Measurements from ENCODE around the gene APOC3.

The APOC3 gene

DNA sequence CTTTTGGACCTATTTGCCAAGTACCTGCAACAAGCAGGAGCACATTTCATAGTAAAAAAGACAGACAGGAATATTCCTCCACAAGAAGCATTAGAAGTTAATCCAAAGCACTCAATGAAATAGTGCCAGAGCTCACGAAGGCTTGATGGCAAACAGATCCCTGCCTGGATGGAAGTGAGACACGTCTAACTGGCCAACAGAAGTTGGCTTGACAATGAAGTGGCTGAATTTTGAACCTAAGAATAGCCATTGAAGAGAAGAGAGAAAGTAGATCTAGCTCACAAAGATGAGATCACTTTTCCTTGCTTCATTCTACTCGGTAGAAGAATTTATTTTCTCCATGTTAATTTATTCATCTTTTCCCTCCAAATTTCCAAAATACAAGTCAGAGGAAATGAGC, 38.4 kb downstream of the APOC3 start:
- in situ Hi-C loops (cut with HindIII; ENCODE audit: low sequenced_read_pairs): no loop called here

DNA sequence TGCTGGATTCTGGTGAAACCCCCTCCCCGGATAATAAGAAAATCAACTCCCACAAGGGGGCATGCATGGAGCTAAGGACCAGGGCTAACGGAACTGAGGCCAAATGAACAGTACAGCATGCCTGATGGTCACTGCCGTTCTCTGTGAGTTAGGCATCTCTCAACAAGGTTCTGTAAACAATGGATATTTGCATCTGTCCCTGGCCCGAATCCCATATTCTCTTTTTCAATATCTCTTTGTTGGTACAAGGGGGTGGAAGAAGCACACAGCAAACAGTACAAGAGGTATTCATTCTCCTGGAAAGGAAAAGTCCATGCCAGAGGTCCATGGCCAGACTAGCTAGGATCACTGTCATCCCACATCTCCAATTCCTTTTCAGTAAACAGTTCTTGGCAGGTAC, 39.9 kb downstream of the APOC3 start:
- in situ Hi-C loops (cut with HindIII; ENCODE audit: low sequenced_read_pairs): no loop called here

DNA sequence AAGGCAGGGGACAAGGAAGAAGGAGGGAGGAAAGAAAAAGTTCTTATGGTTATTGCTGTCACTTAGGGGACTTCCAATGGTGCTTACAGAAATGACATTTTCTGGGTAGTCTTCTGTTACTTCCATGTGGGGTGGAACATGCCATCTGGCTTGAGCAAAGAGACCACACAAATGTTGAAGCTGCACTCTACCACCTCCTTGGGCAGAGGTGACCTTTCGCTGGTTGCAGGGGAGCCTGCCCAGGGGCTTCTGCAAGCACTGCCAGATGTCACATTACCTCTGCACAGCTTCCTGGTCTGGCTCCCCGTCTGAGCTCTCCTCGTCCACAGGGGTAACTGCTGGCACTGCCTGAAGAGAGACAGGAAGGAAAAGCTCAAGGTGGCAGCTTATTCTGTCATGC, 40.3 kb downstream of the APOC3 start:
- in situ Hi-C loops (cut with HindIII; ENCODE audit: low sequenced_read_pairs): no loop called here

DNA sequence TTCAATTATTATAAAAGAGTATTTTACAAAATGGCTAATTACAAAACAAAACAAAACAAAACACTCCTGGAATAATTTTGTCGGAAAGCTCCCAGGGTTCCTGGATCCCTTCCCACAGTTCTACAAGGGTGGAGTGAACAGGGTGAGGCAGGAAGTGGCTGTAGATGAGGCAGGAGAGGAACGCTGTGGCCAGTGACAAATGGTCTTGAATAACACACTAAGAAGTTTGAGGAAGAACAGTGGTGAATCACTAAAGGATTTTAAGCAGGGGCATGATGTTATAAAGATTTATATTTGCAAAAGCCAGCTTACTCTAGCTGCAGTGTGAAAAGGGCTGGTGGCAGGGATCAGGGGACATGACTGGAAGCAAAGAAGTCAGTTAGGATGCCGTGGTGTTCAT, 41.5 kb downstream of the APOC3 start:
- in situ Hi-C loops (cut with HindIII; ENCODE audit: low sequenced_read_pairs): no loop called here

DNA sequence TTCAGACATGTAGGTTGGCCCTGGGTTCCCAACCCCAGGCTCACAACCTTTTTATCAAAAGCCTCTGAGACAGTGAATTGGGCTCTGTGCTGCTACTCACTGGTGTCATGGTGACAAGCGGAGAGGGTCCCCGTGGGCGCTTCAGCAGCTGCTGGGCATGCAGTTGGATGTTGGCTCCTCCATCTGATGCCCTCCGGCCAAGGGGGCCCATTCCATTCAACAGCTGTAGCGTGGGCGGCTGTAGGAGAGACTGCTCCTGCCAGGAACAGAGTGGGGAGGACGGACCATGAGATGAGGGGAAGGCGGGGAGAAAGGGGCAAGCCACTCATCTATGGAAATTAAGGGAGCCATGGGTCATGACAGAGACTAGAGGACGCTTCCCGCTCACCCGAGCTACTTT, 43.7 kb downstream of the APOC3 start:
- in situ Hi-C loops (cut with HindIII; ENCODE audit: low sequenced_read_pairs): no loop called here

DNA sequence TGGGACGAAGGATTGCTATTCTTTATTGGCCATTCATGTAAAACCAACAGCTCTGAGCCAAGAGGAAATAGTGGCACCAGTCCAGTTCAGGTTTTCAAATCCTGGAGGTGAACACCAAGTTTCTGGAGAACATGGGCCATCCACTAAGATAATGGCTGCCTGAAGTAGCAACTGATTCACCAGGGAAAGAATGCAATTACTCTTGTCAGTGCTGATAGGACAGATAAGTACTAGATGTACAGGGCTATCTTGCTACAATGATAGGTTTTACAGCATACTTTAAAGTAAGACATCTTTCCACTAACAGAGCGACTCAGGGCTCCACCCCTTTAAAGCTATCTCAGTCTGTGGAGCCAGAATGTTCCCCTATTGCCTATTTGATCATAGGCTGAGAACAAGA, 44.5 kb downstream of the APOC3 start:
- in situ Hi-C loops (cut with HindIII; ENCODE audit: low sequenced_read_pairs): no loop called here

DNA sequence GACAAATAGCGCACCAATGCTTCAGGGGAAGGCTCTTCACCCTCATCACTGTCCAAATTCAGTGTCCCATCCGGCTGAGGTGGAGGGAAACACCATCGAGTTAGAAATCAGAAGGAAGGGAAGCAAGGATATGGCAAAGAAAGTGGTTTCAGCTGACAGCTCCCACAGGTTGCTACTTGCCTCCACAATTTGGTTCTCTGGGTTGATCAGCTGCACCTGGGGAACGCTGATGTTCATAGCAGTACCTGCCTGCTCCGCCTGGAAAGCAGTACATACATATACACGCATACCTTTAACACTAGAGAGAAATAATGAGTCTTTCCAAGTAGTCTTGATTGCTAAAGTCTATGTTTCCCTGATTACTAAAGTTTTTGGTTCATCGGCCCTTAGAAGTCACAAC, 45.5 kb downstream of the APOC3 start:
- in situ Hi-C loops (cut with HindIII; ENCODE audit: low sequenced_read_pairs): no loop called here

DNA sequence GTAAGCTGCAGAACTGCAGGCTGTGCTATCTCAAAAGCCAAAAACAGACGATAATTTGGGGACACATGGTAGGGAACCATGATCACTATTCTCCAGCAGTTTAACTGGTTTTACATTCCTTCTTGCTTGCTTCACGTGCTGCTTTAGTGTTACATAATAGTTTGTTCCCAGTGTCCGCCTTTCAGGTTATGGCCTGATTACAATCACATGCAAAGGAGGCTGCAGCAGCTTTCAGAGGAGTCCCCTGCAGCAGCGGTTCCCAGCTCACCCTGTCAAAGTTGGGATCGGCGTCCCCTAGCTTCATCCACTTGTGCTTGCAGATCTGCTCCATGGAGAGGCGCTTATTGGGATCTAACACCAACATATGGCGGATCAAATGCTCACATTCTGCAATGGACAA, 46.9 kb downstream of the APOC3 start:
- in situ Hi-C loops (cut with HindIII; ENCODE audit: low sequenced_read_pairs): no loop called here

DNA sequence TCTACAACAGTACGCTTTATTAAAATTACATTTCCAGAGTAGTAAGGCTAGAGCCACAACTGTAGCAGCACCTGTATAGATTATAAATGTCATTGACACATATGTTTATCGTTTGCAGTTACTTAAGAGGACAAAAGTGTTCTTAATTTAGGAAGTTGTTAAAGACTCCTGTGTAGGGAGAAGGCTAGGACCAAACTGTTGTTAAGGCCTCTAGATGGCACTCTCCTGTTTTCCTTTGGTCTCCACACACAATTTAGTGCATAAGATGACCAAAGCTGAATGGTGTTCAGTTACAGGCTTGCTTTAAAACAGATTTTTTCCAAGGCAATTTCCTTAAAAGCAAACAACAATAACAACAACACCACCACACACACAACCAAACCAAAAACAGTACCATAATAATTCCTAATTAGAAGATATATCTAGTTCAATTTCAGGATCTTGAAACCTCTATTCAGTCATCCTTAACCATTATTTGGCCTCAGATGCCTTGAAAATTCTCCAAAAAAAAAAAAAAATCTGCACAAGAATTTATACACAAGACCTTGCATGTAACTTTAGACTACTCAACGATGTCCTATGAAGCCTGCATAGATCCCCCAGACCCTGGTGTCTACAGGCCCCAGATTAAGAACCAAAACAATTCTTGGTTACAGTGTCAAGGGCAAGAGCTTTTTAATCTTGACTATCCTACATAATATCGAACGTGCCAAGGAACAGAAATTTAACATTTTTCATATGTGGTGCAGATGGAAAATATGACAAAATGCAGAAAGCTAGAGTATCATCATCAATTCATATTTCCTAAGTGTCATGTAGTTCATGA, 50.3 kb downstream of the APOC3 start:
- in situ Hi-C loops (cut with HindIII; ENCODE audit: low sequenced_read_pairs): no loop called here

DNA sequence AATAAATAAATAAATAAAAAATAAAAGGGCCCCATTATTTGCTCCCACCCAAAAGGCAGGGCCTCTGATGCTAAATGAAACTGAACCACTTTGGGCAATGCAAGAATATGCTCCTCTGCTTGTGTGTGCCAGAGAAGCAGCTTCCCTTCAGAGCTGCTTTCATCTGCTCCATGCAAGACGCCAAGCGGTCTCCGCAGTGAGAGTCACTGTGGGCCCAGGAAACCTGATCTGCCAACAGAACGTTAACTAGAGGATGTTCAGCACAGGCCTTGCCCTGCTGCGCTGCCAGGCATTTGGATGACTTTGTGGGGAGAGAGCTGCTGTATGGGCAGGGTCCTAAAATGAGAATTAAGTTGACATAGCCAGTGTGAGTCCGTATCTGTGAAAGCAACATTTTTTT, 51.4 kb downstream of the APOC3 start:
- in situ Hi-C loops (cut with HindIII; ENCODE audit: low sequenced_read_pairs): no loop called here

DNA sequence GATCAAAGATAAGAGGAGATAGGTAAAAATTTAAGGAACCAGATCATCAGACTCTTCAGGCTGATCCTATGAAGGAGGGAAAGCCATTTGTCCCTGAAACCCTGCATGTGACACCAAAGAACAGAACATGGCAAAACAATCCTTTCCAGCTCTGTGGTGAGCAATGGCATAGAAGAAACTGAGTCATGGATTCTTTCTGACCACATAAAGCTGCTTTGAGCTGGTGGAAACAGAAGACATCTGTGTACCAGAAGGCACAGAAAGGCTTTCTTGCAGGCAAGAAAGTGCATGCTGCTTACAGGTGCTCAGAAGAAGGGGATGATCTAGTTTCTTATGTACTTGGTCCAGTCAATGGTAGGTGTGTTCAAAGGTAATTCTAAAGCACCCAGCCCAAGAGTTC, 52.7 kb downstream of the APOC3 start:
- in situ Hi-C loops (cut with HindIII; ENCODE audit: low sequenced_read_pairs): no loop called here
